Temporal lobe (tissue), 1 donor: ENCODE data around the gene ETNPPL. TPM values are rescaled to one million over a fixed set of nuclear protein-coding genes. Genes with fewer than 3 reads are reported as not detected.

ENCODE experiments used
- total RNA-seq: library from RNA; depleted of rRNA; stranded (reverse); fragments of >200 nt; gene quantifications from one replicate; pipeline ENCODE4 v1.2.3, GENCODE V29; 2014

Gene ETNPPL
- total RNA-seq, 1 donor from 2014 or later, result 0.98 TPM

Other genes starting within 250 kb of the ETNPPL start
- gene RPL34, start 142.5 kb downstream of the ETNPPL start, total RNA-seq, result 680 TPM
- 32.5 TPM for gene OSTC, start 112.5 kb downstream of the ETNPPL start, total RNA-seq